ENCODE results near the gene EFCAB9. TPM values are rescaled to one million over a fixed set of nuclear protein-coding genes. Genes with fewer than 3 reads are reported as not detected.

The EFCAB9 gene
- total RNA-seq, 2 experiments from 2014 or later = not detected

- ATAC-seq (no peak), DNase-seq (no peak)
- H3K4me1 Mint-ChIP-seq = peaks cover 4% of the 10 kb centered on the region
- H3K27me3 Mint-ChIP-seq = no peaks in the 10 kb centered on the region
- H3K9me3 Mint-ChIP-seq (ENCODE audit: low read depth) = no peaks in the 10 kb centered on the region
- CTCF ChIA-PET = interaction anchor here (2.0 kb wide), 1 partner anchor 23 kb away, joined by 6 read pairs; the partner anchor contains the start of gene STK10
- intact Hi-C loops (cut with DNase I, micrococcal nuclease) = no loop called here
- POLR2A ChIA-PET = no interaction called here
- H3K27ac Mint-ChIP-seq = no peak overlapping the region
- H3K36me3 Mint-ChIP-seq (ENCODE audit: low read depth) = peaks cover 24% of the 10 kb centered on the region
- no peak overlapping the region for H3K4me3 Mint-ChIP-seq
These were observed 17.7 kb downstream of the EFCAB9 start for GRCh38 chr5:172211676-172212075.

- H3K4me1 Mint-ChIP-seq = peaks cover 3% of the 10 kb centered on the region
- DNase-seq (no peak), ATAC-seq (no peak)
- H3K27ac Mint-ChIP-seq = no peak overlapping the region
- ChIA-PET POLR2A (no interaction called here), CTCF (interaction anchor here (0.7 kb wide), 1 partner anchor 1098 kb away, joined by 4 read pairs; no protein-coding TSS in a partner anchor)
- H3K27me3 Mint-ChIP-seq = no peaks in the 10 kb centered on the region
- H3K9me3 Mint-ChIP-seq (ENCODE audit: low read depth) = no peaks in the 10 kb centered on the region
- intact Hi-C loops (cut with DNase I, micrococcal nuclease) = no loop called here
- H3K36me3 Mint-ChIP-seq (ENCODE audit: low read depth) = peaks cover 32% of the 10 kb centered on the region
- H3K4me3 Mint-ChIP-seq = no peak overlapping the region
These were observed 19.2 kb downstream of the EFCAB9 start for GRCh38 chr5:172213126-172213525.

GRCh38 chr5:172216345-172216744 lies 22.4 kb downstream of the EFCAB9 start:
- Mint-ChIP-seq H3K4me3 (no peak overlapping the region), H3K36me3 (ENCODE audit: low read depth) (peaks cover 51% of the 10 kb centered on the region), H3K27me3 (no peaks in the 10 kb centered on the region), H3K4me1 (peaks cover 3% of the 10 kb centered on the region), H3K9me3 (ENCODE audit: low read depth) (peaks cover 4% of the 10 kb centered on the region), H3K27ac (no peak overlapping the region)
- ATAC-seq (no peak), DNase-seq (no peak)
- ChIA-PET CTCF (no interaction called here), POLR2A (interaction anchor here (0.7 kb wide), 1 partner anchor 22 kb away, joined by 3 read pairs; no protein-coding TSS in a partner anchor)
- intact Hi-C loops (cut with DNase I, micrococcal nuclease) = no loop called here

GRCh38 chr5:172219296-172219695 lies 25.3 kb downstream of the EFCAB9 start:
- Mint-ChIP-seq H3K4me3 (no peak overlapping the region), H3K27ac (no peak overlapping the region), H3K27me3 (no peaks in the 10 kb centered on the region), H3K9me3 (ENCODE audit: low read depth) (peaks cover 4% of the 10 kb centered on the region), H3K4me1 (peaks cover 22% of the 10 kb centered on the region), H3K36me3 (ENCODE audit: low read depth) (peaks cover 56% of the 10 kb centered on the region)
- no peak for DNase-seq
- ATAC-seq = no peak
- ChIA-PET CTCF (no interaction called here), POLR2A (no interaction called here)
- intact Hi-C loops (cut with DNase I, micrococcal nuclease) = no loop called here

GRCh38 chr5:172223901-172224873 lies 30.2 kb downstream of the EFCAB9 start:
- peaks cover 38% of the 10 kb centered on the region for H3K4me1 Mint-ChIP-seq
- peak overlapping the region; percentile 5 for H3K4me3 Mint-ChIP-seq
- ChIA-PET POLR2A (interaction anchor here (0.5 to 1.0 kb wide), 8 partner anchors 13 to 229 kb away, joined by 3 to 9 read pairs (median 3); no protein-coding TSS in a partner anchor), CTCF (interaction anchor here (0.6 to 2.6 kb wide), 7 partner anchors 9 to 688 kb away, joined by 3 to 7 read pairs (median 3); partner anchors contain the start of gene STK10)
- intact Hi-C loops (cut with DNase I, micrococcal nuclease) = loop anchor here (1.0 to 5.0 kb wide), 8 partner anchors 36 to 235 kb away; partner anchors contain the start of genes STK10 (in 1 of the 2) and UBTD2 (in 1 of the 2)
- peaks cover 1% of the 10 kb centered on the region for H3K27me3 Mint-ChIP-seq
- DNase-seq (peak; percentile 82), ATAC-seq (peak; percentile 91)
- H3K27ac Mint-ChIP-seq = peak overlapping the region; percentile 72
- H3K36me3 Mint-ChIP-seq (ENCODE audit: low read depth) = peaks cover 50% of the 10 kb centered on the region
- peaks cover 3% of the 10 kb centered on the region for H3K9me3 Mint-ChIP-seq (ENCODE audit: low read depth)

GRCh38 chr5:172224996-172225395 lies 31.0 kb downstream of the EFCAB9 start:
- Mint-ChIP-seq H3K36me3 (ENCODE audit: low read depth) (peaks cover 43% of the 10 kb centered on the region), H3K9me3 (ENCODE audit: low read depth) (no peaks in the 10 kb centered on the region), H3K4me1 (peaks cover 42% of the 10 kb centered on the region), H3K27ac (peak overlapping the region; percentile 35), H3K4me3 (no peak overlapping the region), H3K27me3 (peaks cover 1% of the 10 kb centered on the region)
- intact Hi-C loops (cut with DNase I, micrococcal nuclease) = loop anchor here (1.0 to 5.0 kb wide), 8 partner anchors 37 to 236 kb away; partner anchors contain the start of genes STK10 (in 1 of the 2) and UBTD2 (in 1 of the 2)
- ChIA-PET CTCF (interaction anchor here (0.6 to 2.6 kb wide), 5 partner anchors 9 to 187 kb away, joined by 3 to 7 read pairs (median 4); no protein-coding TSS in a partner anchor), POLR2A (interaction anchor here (0.6 kb wide), 1 partner anchor 161 kb away, joined by 3 read pairs; no protein-coding TSS in a partner anchor)
- DNase-seq (no peak), ATAC-seq (no peak)

GRCh38 chr5:172229904-172230303 lies 35.9 kb downstream of the EFCAB9 start:
- POLR2A ChIA-PET = interaction anchor here (0.6 to 2.0 kb wide), 3 partner anchors 53 to 119 kb away, joined by 3 to 9 read pairs (median 5); partner anchors contain the start of gene UBTD2
- CTCF ChIA-PET = interaction anchor here (0.6 to 1.5 kb wide), 6 partner anchors 40 to 864 kb away, joined by 3 to 4 read pairs (median 3); no protein-coding TSS in a partner anchor
- H3K36me3 Mint-ChIP-seq (ENCODE audit: low read depth) = peaks cover 39% of the 10 kb centered on the region
- intact Hi-C loops (cut with DNase I, micrococcal nuclease) = loop anchor here in 1 of 2 experiments (1.0 kb wide), 1 partner anchor 45 kb away; no protein-coding TSS in a partner anchor
- H3K27ac Mint-ChIP-seq = peak overlapping the region; percentile 3
- peak; percentile 78 for ATAC-seq
- DNase-seq = no peak
- no peak overlapping the region for H3K4me3 Mint-ChIP-seq
- H3K9me3 Mint-ChIP-seq (ENCODE audit: low read depth) = no peaks in the 10 kb centered on the region
- peaks cover 1% of the 10 kb centered on the region for H3K27me3 Mint-ChIP-seq
- peaks cover 27% of the 10 kb centered on the region for H3K4me1 Mint-ChIP-seq

GRCh38 chr5:172234031-172234430 lies 40.1 kb downstream of the EFCAB9 start:
- no peak overlapping the region for H3K27ac Mint-ChIP-seq
- no peak for DNase-seq
- peaks cover 21% of the 10 kb centered on the region for H3K36me3 Mint-ChIP-seq (ENCODE audit: low read depth)
- POLR2A ChIA-PET = no interaction called here
- H3K27me3 Mint-ChIP-seq = no peaks in the 10 kb centered on the region
- CTCF ChIA-PET = interaction anchor here (2.3 kb wide), 1 partner anchor 9 kb away, joined by 7 read pairs; no protein-coding TSS in a partner anchor
- intact Hi-C loops (cut with DNase I, micrococcal nuclease) = no loop called here
- H3K9me3 Mint-ChIP-seq (ENCODE audit: low read depth) = no peaks in the 10 kb centered on the region
- no peak for ATAC-seq
- no peak overlapping the region for H3K4me3 Mint-ChIP-seq
- H3K4me1 Mint-ChIP-seq = peaks cover 46% of the 10 kb centered on the region

- H3K27me3 Mint-ChIP-seq = no peaks in the 10 kb centered on the region
- no peaks in the 10 kb centered on the region for H3K9me3 Mint-ChIP-seq (ENCODE audit: low read depth)
- CTCF ChIA-PET = no interaction called here
- DNase-seq (no peak), ATAC-seq (no peak)
- peaks cover 20% of the 10 kb centered on the region for H3K36me3 Mint-ChIP-seq (ENCODE audit: low read depth)
- peaks cover 44% of the 10 kb centered on the region for H3K4me1 Mint-ChIP-seq
- intact Hi-C loops (cut with DNase I, micrococcal nuclease) = no loop called here
- H3K27ac Mint-ChIP-seq = peak overlapping the region; percentile 76
- no peak overlapping the region for H3K4me3 Mint-ChIP-seq
- POLR2A ChIA-PET = interaction anchor here (0.6 kb wide), 1 partner anchor 58 kb away, joined by 3 read pairs; no protein-coding TSS in a partner anchor
These were observed 41.3 kb downstream of the EFCAB9 start for GRCh38 chr5:172235132-172235780.

GRCh38 chr5:172235827-172236736 lies 42.1 kb downstream of the EFCAB9 start:
- no peak overlapping the region for H3K27ac Mint-ChIP-seq
- ChIA-PET CTCF (no interaction called here), POLR2A (no interaction called here)
- intact Hi-C loops (cut with DNase I, micrococcal nuclease) = no loop called here
- H3K27me3 Mint-ChIP-seq = no peaks in the 10 kb centered on the region
- H3K4me3 Mint-ChIP-seq = no peak overlapping the region
- ATAC-seq = no peak
- H3K9me3 Mint-ChIP-seq (ENCODE audit: low read depth) = no peaks in the 10 kb centered on the region
- H3K4me1 Mint-ChIP-seq = peaks cover 40% of the 10 kb centered on the region
- H3K36me3 Mint-ChIP-seq (ENCODE audit: low read depth) = peaks cover 15% of the 10 kb centered on the region
- DNase-seq = no peak

Data from activated CD4-positive, alpha-beta T cell treated with anti-CD3 and anti-CD28 coated beads for 36 hours (primary cell).